Small intestine (tissue), 7 donors: Measurements from ENCODE around the gene RXRB. TPM values are rescaled to one million over a fixed set of nuclear protein-coding genes. Genes with fewer than 3 reads are reported as not detected.

Experiments
- DNase-seq, 2 donors: peaks; one replicate each; pipeline versions ENCODE4 v3.0.0 to v3.0.0-alpha.2; 2013
- FAIRE-seq: peaks from 2 replicates; lab custom pipeline; 2012; peaks lifted over from hg19 to GRCh38; lab: Jason Lieb, UNC
- H3K27ac ChIP-seq, 3 donors: one replicate each; pipeline ENCODE4 v1.5.1; 2013; ENCODE audit warnings: low read length in 2 of 3, mild to moderate bottlenecking in 2 of 3, control low read depth in 1 of 3, inconsistent platforms in 1 of 3, low read depth in 1 of 3, moderate library complexity in 1 of 3
- H3K27me3 ChIP-seq, 3 donors: one replicate each; pipeline ENCODE4 v1.6.1; 2013; ENCODE audit warnings: low read length in 3 of 3, inconsistent platforms in 1 of 3; ENCODE audit not compliant: control insufficient read depth in 3 of 3, insufficient read depth in 3 of 3
- H3K36me3 ChIP-seq, 3 donors: one replicate each; pipeline ENCODE4 v1.6.1; 2013; ENCODE audit warnings: low read length in 3 of 3, inconsistent platforms in 1 of 3, low read depth in 1 of 3, mild to moderate bottlenecking in 1 of 3, moderate library complexity in 1 of 3; ENCODE audit not compliant: control insufficient read depth in 3 of 3, insufficient read depth in 2 of 3
- H3K4me1 ChIP-seq, 3 donors: one replicate each; pipeline ENCODE4 v1.6.1; 2013; ENCODE audit warnings: low read length in 2 of 3, inconsistent platforms in 1 of 3, low read depth in 1 of 3, mild to moderate bottlenecking in 1 of 3, moderate library complexity in 1 of 3; ENCODE audit not compliant: control insufficient read depth in 3 of 3, insufficient read depth in 2 of 3
- H3K4me3 ChIP-seq, 3 donors: one replicate each; pipeline ENCODE4 v1.5.1; 2013; ENCODE audit warnings: low read length in 3 of 3, control low read depth in 1 of 3, inconsistent platforms in 1 of 3, low read depth in 1 of 3, mild to moderate bottlenecking in 1 of 3, moderate library complexity in 1 of 3
- H3K9me3 ChIP-seq, 2 donors: one replicate each; pipeline ENCODE4 v1.6.1; 2013; ENCODE audit warnings: low read depth in 1 of 2, low read length in 1 of 2; ENCODE audit not compliant: control insufficient read depth in 2 of 2, insufficient read depth in 1 of 2
- WGBS, 3 donors: extraction: QIAGEN DNeasy Blood & Tissue Kit; methylation state at CpG; one replicate each; pipeline ENCODE4 v1.1.7; 2013; 5-methylcytosine and 5-hydroxymethylcytosine counted together
- polyA plus RNA-seq, 4 donors: library from polyadenylated mRNA; stranded (reverse) in 3 of 4; unstranded in 1 of 4; fragments of 200-250 nt in 3 of 4; fragments of 120-200 nt in 1 of 4; gene quantifications; one replicate each; pipeline versions ENCODE4 v1.2.1 to v1.2.3, GENCODE V29; 2013
- donor health status: healthy with polysubstance abuse.
- donor health status: control.
- donor health status: control.
- donor health status: Bipolar disorder and iron deficiency.
- donor health status: healthy.

Gene RXRB
- polyA plus RNA-seq, 4 donors: 26.3 to 43.2 (median 30.8) TPM

DNA sequence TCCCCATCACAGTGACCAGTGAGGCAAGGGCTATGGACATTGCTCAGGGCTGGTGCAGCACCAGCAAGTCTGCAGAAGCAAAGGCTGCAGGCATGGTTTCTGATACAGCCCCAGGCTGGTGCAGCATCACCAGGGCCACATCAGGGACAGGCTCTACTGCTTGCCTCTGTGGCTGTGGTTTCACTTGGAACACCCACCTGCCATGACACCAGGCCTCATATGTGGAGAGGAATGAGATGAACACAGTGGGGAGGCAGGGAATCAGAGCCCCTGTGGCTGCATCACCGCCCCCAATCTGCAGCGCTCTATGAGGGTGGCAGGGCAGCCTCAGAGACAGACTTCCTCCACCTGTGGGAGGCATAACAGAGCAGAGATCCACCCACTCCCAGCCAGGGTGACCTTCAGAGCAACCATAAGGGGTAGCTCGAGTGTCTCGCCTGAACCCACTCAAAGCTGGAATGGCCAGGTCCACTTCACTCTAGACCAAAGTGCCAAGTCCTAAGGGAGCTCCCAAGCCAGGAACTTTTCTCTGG, 15.7 kb upstream of the RXRB start:
- WGBS, 3 donors: 72 to 95% (median 85%) methylated on average over 4 of the region's 4 CpGs
- Histone ChIP-seq H3K27me3 (peaks cover 2 to 36% (median 3%) of the 10 kb centered on the region in 3 donors), H3K36me3 (peaks cover 0 to 10% (median 0%) of the 10 kb centered on the region in 3 donors), H3K9me3 (no peaks in the 10 kb centered on the region), H3K27ac (no peak overlapping the region), H3K4me3 (no peak overlapping the region), H3K4me1 (peaks cover 3 to 13% (median 4%) of the 10 kb centered on the region in 3 donors)
- DNase-seq (no peak), FAIRE-seq (no peak)

DNA sequence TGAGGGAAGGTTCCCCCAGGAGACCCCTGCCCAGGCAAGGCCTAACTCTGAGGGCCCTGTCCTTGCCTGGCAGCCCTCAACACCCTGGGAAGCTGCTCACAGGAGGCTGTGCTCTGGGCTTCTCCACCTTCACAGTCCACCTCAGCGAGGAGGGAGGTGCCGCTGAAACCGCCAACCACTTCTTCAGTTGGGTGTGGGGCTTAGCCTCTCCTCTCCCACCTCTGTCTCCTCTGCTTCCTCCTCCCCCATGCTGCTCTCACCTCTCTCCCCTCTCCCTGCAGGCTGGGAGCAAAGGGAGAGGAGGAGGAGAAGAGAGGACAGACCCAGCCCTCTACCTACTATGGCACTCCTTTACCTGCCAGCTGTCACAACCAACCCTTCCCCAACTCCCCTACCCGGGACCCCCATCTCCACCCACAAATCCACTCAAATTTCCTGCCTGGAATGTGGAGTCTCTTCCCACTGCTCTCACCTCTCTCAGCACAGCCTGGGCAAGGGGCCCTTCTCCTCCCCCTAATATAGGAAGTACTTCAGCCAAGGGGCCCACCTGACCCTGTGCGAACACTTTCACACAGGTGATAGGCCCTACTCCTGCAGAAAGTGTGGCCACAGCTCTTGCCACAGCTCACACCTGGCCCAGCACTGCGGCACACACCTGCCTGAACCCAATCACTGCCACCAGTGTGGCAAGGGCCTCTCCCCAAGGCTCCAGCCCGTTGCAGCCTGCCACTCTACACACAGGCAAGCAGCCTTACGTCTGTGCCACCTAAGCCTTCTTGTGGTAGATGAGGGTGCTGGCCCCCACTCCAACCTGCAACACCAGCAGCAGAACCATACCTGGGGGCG, 15.0 kb upstream of the RXRB start:
- FAIRE-seq: no peak
- no peaks in the 10 kb centered on the region for H3K9me3 ChIP-seq

DNA sequence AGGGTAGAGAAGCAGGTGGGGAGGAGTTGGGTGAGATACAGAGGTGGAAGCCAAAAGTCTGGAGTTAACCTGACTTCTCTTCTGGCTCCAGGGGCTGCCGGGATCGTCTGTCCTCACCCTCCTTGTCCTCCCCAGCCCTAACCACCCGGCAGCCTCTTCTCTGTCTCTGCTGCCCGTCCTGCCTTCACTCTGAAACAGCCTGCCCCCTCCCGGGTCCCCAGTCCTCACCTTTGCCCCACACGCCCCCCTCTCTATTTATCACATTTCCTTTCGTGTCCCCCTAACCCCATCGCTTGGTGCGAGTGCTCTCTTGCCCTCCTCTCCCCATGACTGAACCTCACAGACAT, 13.5 kb upstream of the RXRB start:
- DNase-seq: no peak
- H3K27me3 ChIP-seq: peaks cover 2 to 36% (median 3%) of the 10 kb centered on the region in 3 donors
- peaks cover 3 to 13% (median 4%) of the 10 kb centered on the region in 3 donors for H3K4me1 ChIP-seq
- peaks cover 0 to 25% (median 0%) of the 10 kb centered on the region in 3 donors for H3K36me3 ChIP-seq
- peak overlapping the region in 1 of 3 donors; percentile 37 for H3K4me3 ChIP-seq
- WGBS, 3 donors: 5 to 20% (median 15%) methylated on average over 9 of the region's 9 CpGs
- H3K27ac ChIP-seq: no peak overlapping the region
- H3K9me3 ChIP-seq: no peaks in the 10 kb centered on the region
- no peak for FAIRE-seq

More for the DNA sequence above, 15.0 kb upstream of the RXRB start:
- H3K27me3 ChIP-seq: peaks cover 2 to 36% (median 3%) of the 10 kb centered on the region in 3 donors
- no peak for DNase-seq
- 68 to 80% (median 70%) methylated on average over 9 of the region's 9 CpGs for WGBS, 3 donors
- H3K36me3 ChIP-seq: peaks cover 0 to 14% (median 0%) of the 10 kb centered on the region in 3 donors
- peaks cover 3 to 13% (median 4%) of the 10 kb centered on the region in 3 donors for H3K4me1 ChIP-seq
- H3K27ac ChIP-seq: no peak overlapping the region
- H3K4me3 ChIP-seq: no peak overlapping the region

DNA sequence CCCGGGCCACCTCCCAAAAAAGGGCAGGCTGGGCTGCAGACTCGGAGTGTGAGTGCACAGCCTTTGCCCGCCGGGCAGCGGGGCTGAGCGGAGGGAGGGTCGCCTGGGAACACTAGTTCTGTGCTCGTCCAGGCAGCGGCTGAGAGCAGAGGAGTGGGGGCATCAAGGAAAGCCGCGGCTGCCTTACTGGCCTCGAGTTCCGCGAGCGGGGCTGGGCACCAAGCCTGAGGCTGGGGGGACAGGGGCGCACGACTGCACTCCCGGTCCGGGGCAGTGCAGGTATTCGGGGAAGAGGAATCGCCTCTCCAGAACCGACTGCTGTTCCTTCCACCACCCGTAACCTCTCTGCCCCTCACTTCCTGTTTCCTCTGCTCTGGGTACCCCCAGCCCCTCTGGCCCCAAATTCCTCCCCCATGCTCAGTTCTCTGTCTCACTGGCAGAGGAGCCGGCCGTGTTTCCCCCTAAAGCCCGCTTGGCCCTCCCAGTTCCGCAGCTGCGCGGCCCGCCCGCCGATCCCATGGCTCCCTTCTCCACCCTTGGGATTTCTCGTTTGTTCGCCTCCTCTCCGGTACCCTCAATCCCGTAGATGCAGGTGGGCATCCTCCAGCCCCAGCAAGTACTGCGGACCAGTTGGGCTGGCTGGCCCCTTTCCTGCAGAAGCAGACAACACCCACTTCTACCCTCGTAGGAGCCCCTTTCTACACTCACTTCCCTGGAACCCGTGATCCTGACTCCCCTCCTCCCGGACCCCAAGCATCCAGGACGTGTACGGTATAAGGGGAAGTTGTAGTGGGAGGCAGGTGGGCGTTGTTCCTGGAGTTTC, 12.9 kb upstream of the RXRB start:
- Histone ChIP-seq H3K36me3 (peaks cover 0 to 25% (median 0%) of the 10 kb centered on the region in 3 donors), H3K4me1 (peaks cover 3 to 13% (median 4%) of the 10 kb centered on the region in 3 donors), H3K9me3 (no peaks in the 10 kb centered on the region), H3K27me3 (peaks cover 2 to 35% (median 3%) of the 10 kb centered on the region in 3 donors), H3K27ac (no peak overlapping the region), H3K4me3 (peak overlapping the region in 2 of 3 donors; percentile 6 to 37)
- WGBS, 3 donors: 1 to 2% (median 2%) methylated on average over 39 to 43 of the region's 43 CpGs
- DNase-seq (peak in 1 of 2 donors; percentile 42), FAIRE-seq (no peak)

DNA sequence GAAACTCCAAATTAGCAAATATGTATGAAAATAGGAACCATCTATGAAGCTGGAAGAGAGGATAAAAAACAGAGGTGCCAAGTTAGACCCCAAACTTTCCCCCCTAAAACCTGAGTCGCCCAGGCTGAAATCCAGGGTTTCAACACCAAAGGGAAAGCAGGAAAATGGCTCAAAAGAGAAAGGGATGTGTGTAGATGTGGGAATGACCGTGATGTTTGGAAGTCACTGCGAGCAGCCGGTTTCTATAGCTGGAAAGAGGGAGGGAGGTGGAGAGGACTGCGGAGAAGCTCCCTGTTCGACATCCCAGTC, 12.3 kb upstream of the RXRB start:
- no peak for DNase-seq
- peaks cover 3 to 13% (median 4%) of the 10 kb centered on the region in 3 donors for H3K4me1 ChIP-seq
- peaks cover 2 to 32% (median 3%) of the 10 kb centered on the region in 3 donors for H3K27me3 ChIP-seq
- no peaks in the 10 kb centered on the region for H3K9me3 ChIP-seq
- 8 to 14% (median 11%) methylated on average over 6 of the region's 6 CpGs for WGBS, 3 donors
- H3K27ac ChIP-seq: no peak overlapping the region
- peaks cover 0 to 25% (median 0%) of the 10 kb centered on the region in 3 donors for H3K36me3 ChIP-seq
- FAIRE-seq: no peak
- peak overlapping the region in 2 of 3 donors; percentile 6 to 37 for H3K4me3 ChIP-seq

DNA sequence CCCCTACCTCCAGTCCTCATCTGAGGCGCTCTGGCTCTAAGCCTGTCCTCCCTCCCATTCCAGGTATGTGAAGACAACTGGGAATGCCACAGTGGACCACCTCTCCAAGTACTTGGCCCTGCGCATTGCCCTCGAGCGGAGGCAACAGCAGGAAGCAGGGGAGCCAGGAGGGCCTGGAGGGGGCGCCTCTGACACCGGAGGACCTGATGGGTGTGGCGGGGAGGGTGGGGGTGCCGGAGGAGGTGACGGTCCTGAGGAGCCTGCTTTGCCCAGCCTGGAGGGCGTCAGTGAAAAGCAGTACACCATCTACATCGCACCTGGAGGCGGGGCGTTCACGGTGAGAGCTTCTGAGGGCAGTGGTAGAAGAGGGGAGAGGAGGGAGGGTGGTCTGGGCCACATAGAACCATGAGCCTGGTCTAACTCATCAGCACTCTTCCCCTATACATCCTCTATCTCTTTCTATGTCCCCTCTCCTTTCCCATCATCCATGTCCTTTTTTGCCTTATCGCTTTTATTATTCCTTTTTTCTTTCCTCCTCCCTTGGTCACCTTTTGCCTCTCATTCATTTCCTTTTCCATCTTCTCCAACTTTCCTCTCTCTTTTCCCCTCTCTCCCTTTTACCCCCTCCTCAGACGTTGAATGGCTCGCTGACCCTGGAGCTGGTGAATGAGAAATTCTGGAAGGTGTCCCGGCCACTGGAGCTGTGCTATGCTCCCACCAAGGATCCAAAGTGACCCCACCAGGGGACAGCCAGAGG, 11.4 kb upstream of the RXRB start:
- H3K9me3 ChIP-seq: no peaks in the 10 kb centered on the region
- H3K4me1 ChIP-seq: peaks cover 4 to 19% (median 7%) of the 10 kb centered on the region in 3 donors
- WGBS, 3 donors: 82 to 85% (median 84%) methylated on average over 17 to 18 of the region's 18 CpGs
- peaks cover 2 to 32% (median 3%) of the 10 kb centered on the region in 3 donors for H3K27me3 ChIP-seq
- peaks cover 0 to 25% (median 0%) of the 10 kb centered on the region in 3 donors for H3K36me3 ChIP-seq
- no peak overlapping the region for H3K4me3 ChIP-seq
- no peak for DNase-seq
- no peak overlapping the region for H3K27ac ChIP-seq
- FAIRE-seq: no peak

DNA sequence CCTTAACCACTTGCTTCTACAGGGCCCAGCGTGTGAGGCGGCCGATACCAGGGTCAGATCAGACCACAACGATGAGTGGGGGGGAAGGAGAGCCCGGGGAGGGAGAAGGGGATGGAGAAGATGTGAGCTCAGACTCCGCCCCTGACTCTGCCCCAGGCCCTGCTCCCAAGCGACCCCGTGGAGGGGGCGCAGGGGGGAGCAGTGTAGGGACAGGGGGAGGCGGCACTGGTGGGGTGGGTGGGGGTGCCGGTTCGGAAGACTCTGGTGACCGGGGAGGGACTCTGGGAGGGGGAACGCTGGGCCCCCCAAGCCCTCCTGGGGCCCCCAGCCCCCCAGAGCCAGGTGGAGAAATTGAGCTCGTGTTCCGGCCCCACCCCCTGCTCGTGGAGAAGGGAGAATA, 10.7 kb upstream of the RXRB start:
- FAIRE-seq (no peak), DNase-seq (no peak)
- Histone ChIP-seq H3K9me3 (no peaks in the 10 kb centered on the region), H3K4me3 (no peak overlapping the region), H3K27ac (no peak overlapping the region), H3K27me3 (peaks cover 2 to 31% (median 3%) of the 10 kb centered on the region in 3 donors), H3K36me3 (peaks cover 0 to 25% (median 0%) of the 10 kb centered on the region in 3 donors), H3K4me1 (peaks cover 4 to 24% (median 7%) of the 10 kb centered on the region in 3 donors)
- 81 to 87% (median 87%) methylated on average over 15 to 17 of the region's 17 CpGs for WGBS, 3 donors
